ENCODE measurements around the gene ACOX1.

The ACOX1 gene

DNA sequence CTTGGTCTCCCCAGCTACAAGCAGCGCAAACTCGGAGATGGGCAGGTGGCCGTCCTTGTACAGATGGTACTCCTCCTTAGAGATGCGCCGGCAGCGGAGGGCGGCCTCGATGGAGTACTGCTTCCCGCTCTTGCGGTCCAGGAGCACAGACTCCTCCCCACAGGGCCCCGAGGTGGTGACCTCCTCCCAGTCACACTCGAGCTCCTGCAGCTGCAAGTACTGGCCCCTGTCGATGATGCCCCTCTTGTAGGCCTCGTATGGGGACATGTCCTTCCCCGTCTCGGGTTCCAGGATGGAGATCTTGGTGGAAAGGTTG is 28.8 kb upstream of the ACOX1 start:
- H3K27me3 ChIP-seq (replicated peaks) = no peaks in the 10 kb centered on the region
- in situ Hi-C loops (cut with HindIII; ENCODE audit: low pct_ligation_motif_present, low sequenced_read_pairs) = no loop called here
- TF ChIP-seq, protein P1, sequence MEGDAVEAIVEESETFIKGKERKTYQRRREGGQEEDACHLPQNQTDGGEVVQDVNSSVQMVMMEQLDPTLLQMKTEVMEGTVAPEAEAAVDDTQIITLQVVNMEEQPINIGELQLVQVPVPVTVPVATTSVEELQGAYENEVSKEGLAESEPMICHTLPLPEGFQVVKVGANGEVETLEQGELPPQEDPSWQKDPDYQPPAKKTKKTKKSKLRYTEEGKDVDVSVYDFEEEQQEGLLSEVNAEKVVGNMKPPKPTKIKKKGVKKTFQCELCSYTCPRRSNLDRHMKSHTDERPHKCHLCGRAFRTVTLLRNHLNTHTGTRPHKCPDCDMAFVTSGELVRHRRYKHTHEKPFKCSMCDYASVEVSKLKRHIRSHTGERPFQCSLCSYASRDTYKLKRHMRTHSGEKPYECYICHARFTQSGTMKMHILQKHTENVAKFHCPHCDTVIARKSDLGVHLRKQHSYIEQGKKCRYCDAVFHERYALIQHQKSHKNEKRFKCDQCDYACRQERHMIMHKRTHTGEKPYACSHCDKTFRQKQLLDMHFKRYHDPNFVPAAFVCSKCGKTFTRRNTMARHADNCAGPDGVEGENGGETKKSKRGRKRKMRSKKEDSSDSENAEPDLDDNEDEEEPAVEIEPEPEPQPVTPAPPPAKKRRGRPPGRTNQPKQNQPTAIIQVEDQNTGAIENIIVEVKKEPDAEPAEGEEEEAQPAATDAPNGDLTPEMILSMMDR (IDR thresholded peaks at IDR 0.05; ENCODE audit: low read depth, low read length, missing control alignments) = no peak
- no peak overlapping the region for H3K4me3 ChIP-seq (ENCODE audit: low read depth, low read length)
- H3K36me3 ChIP-seq (replicated peaks) = no peaks in the 10 kb centered on the region
- no peak overlapping the region for H3K27ac ChIP-seq
- DNase-seq = no peak

DNA sequence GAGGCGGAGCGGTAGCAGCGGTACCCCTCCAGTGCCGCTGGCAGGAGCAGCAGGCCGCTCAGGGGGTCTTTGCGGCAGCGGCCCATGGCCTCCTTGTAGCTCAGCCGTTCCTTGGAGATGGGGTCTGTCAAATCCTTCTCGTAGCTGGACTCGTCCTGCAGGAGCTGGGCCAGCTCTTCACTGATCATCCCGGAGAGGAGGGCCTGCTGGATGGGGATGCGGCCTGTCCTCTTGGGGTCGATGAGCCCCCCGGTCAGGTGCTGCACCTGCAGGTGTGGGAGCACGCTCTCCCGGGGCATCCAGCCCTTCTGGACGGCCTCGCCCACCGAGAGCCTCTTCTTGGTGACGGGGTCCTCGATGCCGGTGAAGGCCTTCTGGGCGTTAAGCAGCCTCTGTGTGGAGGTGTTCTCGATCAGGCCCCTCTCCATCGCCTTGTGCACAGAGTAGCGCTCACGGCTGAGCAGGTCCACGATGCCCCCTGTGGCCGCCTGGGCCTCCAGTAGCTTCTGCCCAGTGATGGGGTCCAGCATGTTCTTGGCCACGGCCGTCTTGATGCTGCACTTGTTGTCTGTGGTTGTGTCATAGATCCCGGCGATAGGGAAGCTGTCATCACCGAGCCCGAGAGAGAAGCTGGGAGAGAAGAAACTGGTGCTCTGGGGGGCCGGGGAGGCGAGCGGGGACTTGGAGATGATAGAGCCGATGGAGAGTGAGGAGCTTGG is 28.3 kb upstream of the ACOX1 start:
- Histone ChIP-seq H3K27ac (no peak overlapping the region), H3K27me3 (replicated peaks) (no peaks in the 10 kb centered on the region), H3K36me3 (replicated peaks) (no peaks in the 10 kb centered on the region), H3K4me3 (ENCODE audit: low read depth, low read length) (no peak overlapping the region)
- TF ChIP-seq, protein P1 (IDR thresholded peaks at IDR 0.05; ENCODE audit: low read depth, low read length, missing control alignments) = no peak
- no peak for DNase-seq
- in situ Hi-C loops (cut with HindIII; ENCODE audit: low pct_ligation_motif_present, low sequenced_read_pairs) = no loop called here

DNA sequence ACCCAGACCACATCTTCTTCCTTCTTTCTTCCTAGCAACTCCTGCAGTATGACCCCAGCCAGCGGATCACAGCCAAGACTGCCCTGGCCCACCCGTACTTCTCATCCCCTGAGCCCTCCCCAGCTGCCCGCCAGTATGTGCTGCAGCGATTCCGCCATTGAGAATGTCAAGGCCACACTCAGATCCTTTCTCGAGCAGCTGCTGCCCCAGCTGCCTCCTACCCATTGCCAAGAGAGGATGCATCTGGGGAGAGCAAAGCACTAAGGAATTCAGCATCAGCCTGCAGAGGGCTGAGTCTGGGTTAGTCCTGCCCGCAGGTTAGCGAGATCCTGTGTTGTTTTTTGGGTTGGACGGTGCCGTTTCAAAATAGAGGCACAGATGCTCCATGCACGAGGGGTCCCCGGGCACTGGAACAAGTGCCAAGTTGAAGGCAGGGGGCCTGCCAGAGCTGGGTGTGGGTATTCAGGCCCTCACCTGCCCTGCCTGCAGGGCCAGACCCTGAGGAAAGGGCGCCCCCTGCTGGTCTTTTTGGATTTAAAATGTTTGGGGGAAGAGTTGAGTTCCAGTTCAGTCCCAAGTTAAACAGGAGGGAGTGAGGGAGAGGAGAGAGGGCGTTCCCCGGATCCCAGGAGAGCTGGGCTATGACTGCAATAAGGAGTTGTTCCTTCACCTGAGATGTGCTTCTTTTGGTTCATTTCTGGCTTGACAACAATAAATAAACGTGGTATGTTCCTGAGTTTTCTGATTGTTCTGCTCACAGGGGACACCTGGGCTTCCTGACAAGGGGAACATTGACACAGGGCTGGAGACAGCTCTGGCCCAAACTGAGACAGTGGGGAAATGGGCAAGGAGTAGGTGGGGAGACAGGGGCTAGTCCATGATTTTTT is 26.5 kb upstream of the ACOX1 start:
- TF ChIP-seq, protein P1 (IDR thresholded peaks at IDR 0.05; ENCODE audit: low read depth, low read length, missing control alignments) = peak; percentile 72
- in situ Hi-C loops (cut with HindIII; ENCODE audit: low pct_ligation_motif_present, low sequenced_read_pairs) = no loop called here
- no peak overlapping the region for H3K4me3 ChIP-seq (ENCODE audit: low read depth, low read length)
- no peak overlapping the region for H3K27ac ChIP-seq
- H3K27me3 ChIP-seq (replicated peaks) = no peaks in the 10 kb centered on the region
- peak; percentile 35 for DNase-seq
- H3K36me3 ChIP-seq (replicated peaks) = no peaks in the 10 kb centered on the region

DNA sequence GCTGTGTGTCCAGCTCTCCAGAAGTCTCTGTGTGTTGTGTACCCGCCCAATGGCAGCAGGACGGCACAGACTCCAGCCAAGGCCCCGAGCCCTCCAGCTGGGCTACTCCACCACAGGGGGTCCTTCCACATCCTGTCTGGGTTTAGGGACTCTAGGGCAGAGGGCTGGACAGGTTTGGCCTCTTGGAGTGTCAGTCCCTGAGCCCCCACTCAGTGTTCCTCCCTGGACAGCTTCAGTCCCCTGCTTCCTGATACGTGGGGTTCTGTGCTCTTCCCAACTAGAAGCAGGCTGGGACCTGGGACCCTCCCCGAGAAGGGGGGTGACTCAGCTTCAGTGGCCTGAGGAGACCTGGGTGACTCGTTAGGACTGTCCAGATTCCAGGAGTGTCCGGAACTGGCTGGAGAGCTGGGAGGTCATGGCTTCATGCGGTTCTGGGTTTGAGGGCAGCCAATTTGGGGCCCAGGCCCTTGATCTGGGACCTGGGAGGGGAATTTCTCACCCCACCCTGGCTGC is 25.8 kb upstream of the ACOX1 start:
- TF ChIP-seq, protein P1 (IDR thresholded peaks at IDR 0.05; ENCODE audit: low read depth, low read length, missing control alignments) = no peak
- Histone ChIP-seq H3K36me3 (replicated peaks) (no peaks in the 10 kb centered on the region), H3K27me3 (replicated peaks) (no peaks in the 10 kb centered on the region), H3K4me3 (ENCODE audit: low read depth, low read length) (no peak overlapping the region), H3K27ac (no peak overlapping the region)
- no peak for DNase-seq
- in situ Hi-C loops (cut with HindIII; ENCODE audit: low pct_ligation_motif_present, low sequenced_read_pairs) = no loop called here

DNA sequence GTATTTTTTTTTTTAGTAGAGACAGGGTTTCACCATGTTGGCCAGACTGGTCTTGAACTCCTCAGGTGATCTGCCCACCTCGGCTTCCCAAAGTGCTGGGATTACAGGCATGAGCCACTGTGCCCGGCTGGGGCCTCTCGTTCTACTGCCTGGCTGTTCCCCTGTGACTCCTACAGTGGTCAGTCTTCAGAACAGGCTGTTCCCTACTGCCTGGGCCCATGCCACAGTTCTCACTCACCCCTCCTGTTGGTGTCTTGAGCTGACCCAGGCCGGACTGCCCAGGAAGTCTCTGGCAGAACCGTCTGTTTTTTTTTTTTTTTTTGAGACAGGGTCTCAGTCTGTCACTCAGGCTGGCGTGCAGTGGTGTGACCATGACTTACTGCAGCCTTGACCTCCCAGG is 24.9 kb upstream of the ACOX1 start:
- no peak for DNase-seq
- TF ChIP-seq, protein P1 (IDR thresholded peaks at IDR 0.05; ENCODE audit: low read depth, low read length, missing control alignments) = no peak
- H3K27ac ChIP-seq = no peak overlapping the region

More for the DNA sequence above, 24.9 kb upstream of the ACOX1 start:
- H3K4me3 ChIP-seq (ENCODE audit: low read depth, low read length) = no peak overlapping the region
- H3K36me3 ChIP-seq (replicated peaks) = no peaks in the 10 kb centered on the region
- H3K27me3 ChIP-seq (replicated peaks) = no peaks in the 10 kb centered on the region
- in situ Hi-C loops (cut with HindIII; ENCODE audit: low pct_ligation_motif_present, low sequenced_read_pairs) = no loop called here
